GM19468 (cell line): ENCODE data around the gene MAP2K4.
"Not testable (repeated sequence)": the region's sequence is repeated elsewhere in the genome, so short reads cannot be mapped to it uniquely, and the experiment has no call there.

Experiments
- ATAC-seq: cut with Tn5 transposase; IDR thresholded peaks from one replicate; pipeline ENCODE4 v1.9.1; 2021; ENCODE audit warnings: mild to moderate bottlenecking, moderate library complexity, moderate number of reproducible peaks; ENCODE audit not compliant: unreplicated experiment; ENCODE audit errors: extremely low read depth

Gene MAP2K4

DNA sequence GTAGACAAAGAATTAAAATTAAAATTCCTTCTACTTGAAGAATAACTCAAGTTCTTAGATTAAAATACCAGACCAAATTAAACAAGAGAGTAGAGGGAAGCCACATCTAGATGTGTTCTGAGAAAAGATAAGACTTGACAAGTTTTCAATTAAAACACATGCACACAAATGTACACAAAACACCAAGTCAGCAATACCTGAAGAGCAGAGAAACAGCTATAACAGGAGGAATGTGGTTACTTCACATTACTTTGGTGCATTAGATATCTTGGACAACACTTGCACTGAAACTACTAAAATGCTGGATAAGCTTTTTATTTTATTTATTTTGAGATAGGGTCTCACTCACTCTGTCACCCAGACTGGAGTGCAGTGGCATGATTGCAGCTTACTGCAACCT is 113.9 kb downstream of the MAP2K4 start:
- ATAC-seq = no peak

DNA sequence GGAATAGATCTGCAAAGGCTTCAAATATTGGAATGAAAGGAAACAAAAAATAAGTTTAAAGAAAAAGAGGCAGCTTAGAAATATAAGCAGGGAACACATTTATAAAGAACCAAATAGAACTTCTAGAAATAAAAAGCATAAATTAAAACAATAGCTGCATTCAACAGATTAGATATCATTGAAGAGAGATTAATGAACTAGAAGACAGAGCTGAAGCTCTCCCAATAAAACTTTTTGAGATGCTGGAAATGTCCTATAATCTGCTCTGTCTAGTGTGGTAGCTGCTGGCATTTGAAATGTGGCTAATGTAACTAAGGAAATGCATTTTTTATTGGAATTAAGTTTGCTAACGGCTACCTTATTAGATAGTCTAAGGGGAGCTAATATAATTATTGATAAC is 115.6 kb downstream of the MAP2K4 start:
- ATAC-seq = no peak

DNA sequence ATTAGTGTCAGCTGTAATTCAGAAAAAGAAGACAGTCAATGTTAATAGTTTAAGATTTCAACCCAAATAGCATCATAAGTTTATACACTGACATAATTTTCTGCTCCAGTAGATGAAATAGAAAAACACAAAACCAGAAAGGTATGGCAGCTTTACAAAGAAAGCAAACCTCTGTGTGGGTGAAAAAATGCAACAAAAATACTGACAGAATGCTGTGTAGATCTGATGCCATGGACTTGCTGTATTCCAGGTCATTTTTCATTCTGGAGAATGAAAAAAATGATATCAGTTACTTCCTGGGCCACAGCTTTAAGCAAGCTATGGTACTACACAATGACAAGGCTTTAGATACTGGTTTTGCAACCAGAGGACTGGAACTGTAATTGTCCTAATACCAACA is 116.0 kb downstream of the MAP2K4 start:
- no peak for ATAC-seq

DNA sequence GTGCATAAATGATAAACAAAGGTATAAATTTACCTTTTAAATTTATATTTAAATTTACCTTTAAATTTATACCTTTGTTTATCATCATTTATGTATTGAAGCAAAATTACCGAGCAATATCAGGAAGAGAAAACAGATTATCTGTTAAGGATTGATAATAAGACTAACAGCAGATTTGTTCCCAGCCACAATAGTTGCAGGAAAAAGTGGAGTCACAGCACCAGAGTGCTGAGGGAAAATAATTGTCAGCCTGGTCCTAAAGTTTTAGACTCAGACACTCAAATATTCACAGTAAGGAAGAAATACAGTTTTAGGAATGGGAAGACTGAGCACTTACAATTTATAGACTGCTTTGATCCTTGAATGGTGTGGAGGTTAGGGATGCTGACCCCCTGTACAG is 117.2 kb downstream of the MAP2K4 start:
- ATAC-seq = no peak

DNA sequence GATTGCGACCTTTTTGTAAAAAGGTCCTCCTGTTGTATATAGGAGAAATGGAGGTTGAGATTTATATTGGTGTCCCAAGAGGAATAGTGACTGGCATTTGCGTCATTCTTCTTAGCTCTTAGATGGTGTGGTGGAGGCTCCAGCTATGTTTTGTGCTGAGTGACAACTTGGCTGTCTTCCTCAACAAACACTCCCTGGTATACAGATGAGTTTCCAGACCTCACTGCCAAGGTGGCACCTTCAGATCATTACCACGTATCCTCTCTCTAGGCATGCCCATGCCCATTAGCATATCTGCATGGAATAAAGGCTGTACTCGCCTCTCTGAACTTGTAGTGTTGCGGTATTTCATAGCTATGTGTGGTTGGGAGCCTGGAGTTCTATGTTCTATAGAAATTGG is 120.0 kb downstream of the MAP2K4 start:
- ATAC-seq = no peak

DNA sequence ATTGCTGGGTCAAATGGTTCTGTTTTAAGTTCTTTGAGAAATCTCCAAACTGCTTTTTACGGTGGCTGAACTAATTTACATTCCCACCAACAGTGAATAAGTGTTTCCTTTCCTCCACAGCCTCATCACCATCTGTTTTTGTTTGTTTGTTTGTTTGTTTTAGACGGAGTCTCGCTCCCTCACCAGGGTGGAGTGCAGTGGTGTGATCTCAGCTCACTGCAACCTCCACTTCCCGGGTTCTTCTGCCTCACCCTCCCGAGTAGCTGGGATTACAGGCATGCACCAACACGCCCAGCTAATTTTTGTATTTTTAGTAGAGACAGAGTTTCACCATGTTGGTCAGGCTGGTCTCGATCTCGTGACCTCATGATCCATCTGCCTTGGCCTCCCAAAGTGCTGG is 141.5 kb downstream of the MAP2K4 start:
- ATAC-seq = not testable (repeated sequence)

DNA sequence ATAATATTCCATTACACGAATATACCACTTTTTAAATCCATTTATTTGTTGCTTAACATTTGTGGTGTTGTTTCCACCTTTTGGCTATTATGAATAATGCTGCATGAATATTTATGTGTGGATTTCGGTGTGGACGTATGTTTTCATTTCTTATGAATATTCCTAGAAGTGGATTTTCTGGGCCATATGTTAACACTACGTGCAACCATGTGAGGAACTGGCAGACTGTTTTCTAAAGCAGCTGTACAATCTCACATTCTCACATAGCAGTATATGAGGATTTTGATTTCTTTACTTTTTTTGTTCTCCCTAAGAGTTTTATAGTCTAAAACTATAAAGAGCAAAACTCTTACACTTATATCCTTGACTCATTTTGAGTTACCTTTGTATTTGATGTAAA is 143.4 kb downstream of the MAP2K4 start:
- ATAC-seq = no peak

DNA sequence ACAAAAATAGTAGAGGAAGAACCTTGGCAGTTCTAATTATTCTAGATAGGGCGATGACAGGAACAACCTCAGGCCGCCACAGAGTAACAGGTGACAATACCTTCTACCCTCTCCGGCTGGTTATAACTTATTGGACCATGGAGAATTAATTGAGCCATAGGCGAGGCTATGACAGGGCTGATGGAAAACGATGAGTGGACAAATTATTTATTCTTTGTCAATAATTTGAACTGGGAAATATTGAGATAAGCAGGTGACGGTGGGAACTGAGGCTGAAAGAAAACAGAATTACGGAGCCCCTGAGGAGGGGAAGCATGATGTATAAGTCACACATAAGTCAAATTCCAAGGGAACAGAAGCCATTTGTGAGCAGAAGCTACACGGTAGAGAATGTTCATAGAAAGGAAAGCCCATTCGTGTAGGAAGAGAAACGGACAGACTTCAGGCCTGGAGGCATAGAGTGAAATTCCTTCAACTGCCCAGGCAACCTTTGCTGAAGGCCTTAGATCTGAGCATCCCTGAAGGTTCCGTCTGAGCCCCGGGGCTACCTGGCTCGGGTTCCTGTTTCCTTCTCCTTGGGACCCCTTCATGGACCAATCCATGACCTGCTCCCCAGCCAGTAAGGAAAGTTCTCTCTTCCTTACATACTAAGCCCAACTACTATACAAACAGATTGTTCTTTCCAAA is 158.1 kb downstream of the MAP2K4 start:
- no peak for ATAC-seq

DNA sequence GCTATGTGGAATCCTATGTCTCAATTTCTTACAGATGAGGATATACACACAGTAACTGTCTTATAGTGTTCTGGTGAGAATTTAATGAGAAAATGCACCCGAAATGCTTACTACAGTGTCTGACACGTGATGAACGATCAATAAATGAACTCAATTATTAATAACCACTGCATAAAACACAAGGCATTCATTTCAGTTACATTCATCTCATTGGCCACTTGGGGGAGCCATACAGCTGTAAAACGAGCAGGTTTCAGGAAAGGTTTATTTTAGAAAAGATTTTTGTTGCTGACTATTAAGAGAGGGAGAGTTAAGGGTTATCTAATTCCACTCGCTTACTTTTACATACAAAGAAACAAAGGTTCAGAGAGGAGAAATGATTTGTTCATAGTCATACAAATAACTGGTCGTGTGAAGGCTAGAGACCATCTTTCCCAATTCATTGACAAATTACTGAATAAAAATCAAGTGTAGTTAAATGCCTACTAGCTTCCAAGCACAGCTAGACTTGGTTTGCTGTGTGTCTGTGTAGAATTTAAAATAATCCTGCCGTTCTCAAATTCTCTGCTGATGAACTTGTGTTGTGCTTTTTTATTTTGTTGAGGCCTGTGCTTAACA is 160.1 kb downstream of the MAP2K4 start:
- ATAC-seq = no peak

DNA sequence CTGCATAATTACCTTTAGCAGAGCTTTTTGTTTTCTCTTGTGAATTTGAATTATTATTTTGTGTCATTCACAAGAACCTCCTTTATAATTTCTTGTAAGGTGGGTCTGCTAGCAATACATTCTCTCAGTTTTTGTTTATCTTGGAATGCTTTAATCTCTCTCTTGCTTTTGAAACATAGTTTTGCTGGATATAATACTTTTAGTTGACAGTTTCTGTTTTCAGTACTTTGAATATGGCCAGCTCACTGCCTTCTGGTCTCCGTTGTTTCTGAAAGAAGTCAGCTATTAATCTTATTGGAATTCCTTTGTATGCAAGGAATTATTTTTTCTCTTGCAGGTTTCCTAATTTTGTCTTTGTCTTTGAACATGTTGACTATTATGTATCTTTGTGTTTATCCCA is 167.0 kb downstream of the MAP2K4 start:
- ATAC-seq = no peak

DNA sequence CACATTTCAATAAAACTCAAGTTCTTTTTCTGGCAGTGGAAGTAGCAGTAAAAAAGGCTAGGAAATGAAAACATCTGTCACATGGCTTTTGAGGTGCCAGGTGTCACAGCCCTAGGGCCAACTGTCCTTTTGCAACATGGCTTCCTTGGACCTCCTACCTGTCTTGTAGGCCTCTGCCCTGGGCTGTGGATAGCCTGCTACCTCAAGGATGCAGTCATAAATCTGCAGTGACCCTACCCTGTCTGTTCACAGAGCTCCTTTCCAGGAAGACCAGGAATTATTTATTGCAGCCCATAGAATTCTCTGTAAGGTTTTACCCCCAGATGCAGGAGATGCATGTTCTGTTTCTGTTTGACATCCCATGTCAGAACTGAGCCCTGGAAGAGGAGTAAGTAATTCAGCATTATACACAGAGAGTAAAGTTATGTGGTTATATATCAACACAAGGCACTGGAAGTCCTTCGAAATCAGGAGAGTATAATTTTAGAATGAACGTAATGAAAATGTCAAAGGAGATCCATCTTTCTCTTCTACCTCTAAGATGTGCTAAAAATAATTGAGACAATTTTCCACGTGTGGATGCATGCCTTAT is 172.6 kb downstream of the MAP2K4 start:
- ATAC-seq = no peak
